Retinal pigment epithelial cell (primary cell): ENCODE results near the gene GMEB2.

ENCODE experiments used
- DNase-seq: peaks from one replicate; pipeline ENCODE4 v3.0.0-alpha.2; 2010; ENCODE audit warnings: low read depth
- H3K4me3 ChIP-seq: 2 replicates; pipeline ENCODE4 v1.5.1; 2011; ENCODE audit warnings: mild to moderate bottlenecking, low read length, control low read depth, moderate library complexity
- TF ChIP-seq, protein P1 (sequence below): conservative IDR thresholded peaks from 2 replicates; pipeline ENCODE4 v1.5.1; 2011; ENCODE audit warnings: low read depth, low read length, control low read depth, inconsistent platforms

Gene GMEB2

DNA sequence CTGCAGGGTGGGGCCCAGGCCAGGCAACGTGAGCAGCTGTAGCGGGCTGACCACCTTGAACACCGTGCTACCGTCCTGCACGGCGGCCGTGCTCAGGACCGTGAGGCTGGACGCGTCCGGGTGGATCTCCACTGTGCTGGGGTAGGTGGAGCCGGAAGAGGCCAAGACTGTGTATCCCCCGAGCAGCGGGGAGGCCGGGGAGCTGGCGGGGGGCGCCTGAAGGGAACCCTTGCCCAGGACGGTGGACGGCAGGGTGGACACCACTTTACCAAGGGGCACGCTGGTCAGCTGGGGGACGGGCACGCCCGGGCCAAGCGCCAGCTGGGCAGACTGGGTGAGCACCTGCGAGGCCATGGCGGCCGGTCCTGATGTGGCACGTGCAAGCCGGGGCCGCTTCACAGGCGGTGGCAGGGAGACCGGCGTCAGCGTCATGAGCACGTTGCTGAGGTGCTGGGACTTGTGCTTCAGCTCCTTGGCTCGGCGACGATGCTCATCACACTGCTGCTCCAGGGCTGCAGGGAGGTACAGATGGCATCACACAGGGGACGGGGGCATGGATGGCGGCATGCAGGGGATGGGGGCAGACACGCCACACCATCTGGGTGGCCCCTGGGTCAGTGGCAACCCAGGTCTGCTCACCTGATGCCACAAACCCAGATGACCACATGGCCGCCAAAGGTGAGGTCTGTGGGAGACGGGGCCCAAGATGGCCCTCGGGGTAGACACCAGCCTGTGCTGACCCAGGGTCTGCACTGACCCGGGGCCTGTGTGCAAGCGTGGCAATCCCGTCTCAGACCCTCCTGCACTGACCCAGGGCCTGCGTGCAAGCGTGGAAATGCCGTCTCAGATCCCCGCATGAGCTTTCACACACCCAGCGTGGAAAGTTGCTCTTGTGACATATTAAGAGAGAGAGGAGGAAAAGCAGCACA lies 36.4 kb downstream of the GMEB2 start:
- DNase-seq: no peak
- no peak overlapping the region for H3K4me3 ChIP-seq
- TF ChIP-seq, protein P1, sequence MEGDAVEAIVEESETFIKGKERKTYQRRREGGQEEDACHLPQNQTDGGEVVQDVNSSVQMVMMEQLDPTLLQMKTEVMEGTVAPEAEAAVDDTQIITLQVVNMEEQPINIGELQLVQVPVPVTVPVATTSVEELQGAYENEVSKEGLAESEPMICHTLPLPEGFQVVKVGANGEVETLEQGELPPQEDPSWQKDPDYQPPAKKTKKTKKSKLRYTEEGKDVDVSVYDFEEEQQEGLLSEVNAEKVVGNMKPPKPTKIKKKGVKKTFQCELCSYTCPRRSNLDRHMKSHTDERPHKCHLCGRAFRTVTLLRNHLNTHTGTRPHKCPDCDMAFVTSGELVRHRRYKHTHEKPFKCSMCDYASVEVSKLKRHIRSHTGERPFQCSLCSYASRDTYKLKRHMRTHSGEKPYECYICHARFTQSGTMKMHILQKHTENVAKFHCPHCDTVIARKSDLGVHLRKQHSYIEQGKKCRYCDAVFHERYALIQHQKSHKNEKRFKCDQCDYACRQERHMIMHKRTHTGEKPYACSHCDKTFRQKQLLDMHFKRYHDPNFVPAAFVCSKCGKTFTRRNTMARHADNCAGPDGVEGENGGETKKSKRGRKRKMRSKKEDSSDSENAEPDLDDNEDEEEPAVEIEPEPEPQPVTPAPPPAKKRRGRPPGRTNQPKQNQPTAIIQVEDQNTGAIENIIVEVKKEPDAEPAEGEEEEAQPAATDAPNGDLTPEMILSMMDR: no peak

DNA sequence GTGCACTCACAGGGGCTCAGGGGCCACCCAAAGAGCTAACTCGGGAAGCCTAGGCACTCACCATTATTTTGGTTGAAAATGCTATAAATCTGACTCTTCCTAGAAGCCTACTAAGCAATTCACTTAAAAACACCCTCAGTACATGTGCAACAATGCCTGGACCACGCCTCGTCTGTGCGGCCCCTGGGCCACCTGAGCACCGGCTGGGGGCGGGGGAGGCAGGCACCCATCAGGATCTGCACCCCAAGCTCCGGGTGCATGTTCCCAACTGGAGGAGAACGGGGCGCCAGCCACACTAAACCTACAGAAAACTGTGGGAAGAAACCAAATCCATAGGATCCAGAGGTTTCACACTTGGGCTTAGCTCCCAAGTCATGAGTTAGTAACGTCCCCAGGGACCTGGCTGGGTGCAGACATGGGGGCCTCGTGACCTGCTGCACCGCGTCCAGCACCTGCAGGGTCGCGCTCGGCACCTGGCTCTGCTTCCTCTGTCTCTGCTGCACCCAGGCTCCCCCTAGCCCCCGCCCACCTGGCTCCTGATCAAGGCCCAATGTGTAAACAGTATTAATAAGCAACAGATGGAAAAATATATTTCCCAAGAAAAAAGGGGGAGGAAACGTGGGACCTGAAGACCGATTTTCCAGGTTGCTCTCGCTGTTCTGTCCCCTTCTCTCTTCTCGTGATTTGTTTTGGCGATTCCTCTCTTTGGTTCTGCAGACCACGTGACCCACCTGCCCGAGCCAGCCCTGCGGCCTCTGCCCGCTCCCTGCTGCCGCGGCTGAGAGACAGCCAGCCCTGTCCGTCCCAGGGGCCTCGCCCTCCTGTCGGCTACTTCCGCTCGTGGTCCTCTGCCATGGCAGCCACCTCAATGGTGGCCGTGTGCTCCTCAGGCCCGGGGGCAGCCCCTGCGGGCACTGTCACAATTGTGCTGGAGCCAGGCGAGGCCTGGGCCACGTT lies 37.4 kb downstream of the GMEB2 start:
- no peak for DNase-seq
- H3K4me3 ChIP-seq: no peak overlapping the region
- TF ChIP-seq, protein P1: no peak

DNA sequence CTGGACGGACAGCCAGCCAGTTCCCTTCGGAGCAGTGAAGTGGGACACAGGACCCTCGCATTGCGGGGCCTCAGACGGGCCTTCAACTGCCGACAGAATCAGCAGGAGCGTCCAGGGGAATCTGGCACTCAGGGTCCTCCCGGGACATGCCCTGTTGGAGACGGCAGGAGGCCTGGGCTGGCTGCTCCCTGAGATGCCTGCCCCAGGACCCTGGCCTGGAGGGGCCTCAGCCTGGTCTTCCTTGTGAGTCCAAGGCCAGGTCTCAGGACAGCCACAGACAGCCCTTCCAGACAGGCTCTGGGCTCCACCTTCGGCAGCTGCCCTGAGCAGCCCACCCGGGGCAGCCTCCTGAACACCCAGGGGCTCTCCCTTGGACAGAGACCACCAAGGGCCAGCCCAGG lies 38.3 kb downstream of the GMEB2 start:
- H3K4me3 ChIP-seq: no peak overlapping the region
- TF ChIP-seq, protein P1: no peak
- no peak for DNase-seq

DNA sequence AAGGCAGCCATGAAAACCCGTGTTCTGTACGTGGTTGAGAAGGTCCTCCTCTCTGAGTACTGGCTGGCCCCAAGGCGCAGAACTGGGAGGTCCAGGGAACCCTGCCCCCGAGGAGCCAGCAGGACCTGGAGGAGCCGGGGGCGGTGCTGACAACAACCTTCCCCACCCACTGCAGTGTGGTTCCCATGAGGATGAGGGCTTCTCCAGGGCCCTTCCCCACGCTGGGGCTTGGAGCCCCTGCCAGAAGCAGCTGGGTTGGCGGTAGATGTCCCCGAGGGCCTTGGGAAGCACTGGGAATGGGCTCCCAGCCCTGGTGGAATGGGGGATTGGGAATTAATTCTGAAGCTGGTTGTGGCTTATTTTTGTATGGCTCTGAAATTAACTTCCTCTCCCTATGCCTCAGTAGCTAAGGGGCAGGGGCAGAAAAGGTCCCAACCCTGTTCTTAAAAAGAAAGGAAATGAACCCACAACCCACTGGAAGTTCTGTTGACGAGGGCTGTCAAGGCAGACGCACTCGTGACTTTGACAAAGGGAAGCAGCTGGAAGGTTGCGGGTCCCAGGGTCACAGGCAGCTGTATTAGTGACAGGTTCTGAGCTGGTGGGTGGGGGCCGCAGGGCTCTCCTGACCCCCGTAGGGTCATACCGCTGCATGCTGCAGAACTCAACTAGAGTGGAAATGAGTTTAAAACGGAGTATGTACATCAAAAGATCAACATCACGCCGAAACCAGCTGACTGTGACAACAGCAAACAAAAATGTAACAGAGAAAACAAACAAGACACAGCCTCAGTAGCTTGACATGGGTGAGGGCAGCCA lies 38.9 kb downstream of the GMEB2 start:
- TF ChIP-seq, protein P1: no peak
- H3K4me3 ChIP-seq: no peak overlapping the region
- DNase-seq: no peak

- TF ChIP-seq, protein P1: no peak
- H3K4me3 ChIP-seq: no peak overlapping the region
- no peak for DNase-seq
Observed at GRCh38 chr20:63587256-63587655, 39.6 kb downstream of the GMEB2 start.

DNA sequence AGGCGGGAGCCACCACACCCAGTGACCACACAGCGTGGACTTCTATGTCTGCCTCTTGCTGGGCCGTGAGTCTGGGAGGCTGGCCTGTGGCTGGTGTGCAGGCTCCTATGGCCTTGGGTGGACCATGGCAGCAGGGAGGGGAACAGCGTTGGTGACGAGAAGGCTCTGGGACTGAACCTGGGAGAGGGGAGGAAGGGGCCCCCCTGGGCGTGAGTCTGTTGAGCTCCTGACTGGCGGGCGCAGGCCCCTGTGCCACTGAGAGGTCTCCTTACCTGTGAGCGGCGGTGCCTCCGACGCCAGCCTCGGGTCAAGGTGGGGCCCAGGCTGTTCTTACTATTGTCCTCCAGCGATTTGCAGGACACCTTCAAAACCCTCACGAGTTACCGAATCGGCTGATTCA lies 40.1 kb downstream of the GMEB2 start:
- no peak for DNase-seq
- no peak overlapping the region for H3K4me3 ChIP-seq
- TF ChIP-seq, protein P1: no peak
